HepG2 (cell line): ENCODE measurements around the gene AKTIP. TPM values are rescaled to one million over a fixed set of nuclear protein-coding genes. Genes with fewer than 3 reads are reported as not detected.

Experiments used
- AHR ChIP-seq: IDR thresholded peaks from 2 replicates; pipeline ENCODE4 v1.6.1; 2018; ENCODE audit warnings: missing genetic modification reagents, missing compliant biosample characterization
- GABPB1 ChIP-seq: IDR thresholded peaks from 2 replicates; pipeline ENCODE4 v1.6.1; 2016; ENCODE audit warnings: mild to moderate bottlenecking, missing genetic modification reagents, moderate library complexity, missing compliant biosample characterization
- GATAD2A ChIP-seq: IDR thresholded peaks from 2 replicates; pipeline ENCODE4 v1.6.1; 2016
- HMGA1 ChIP-seq: sonication (generic); formaldehyde crosslinking; conservative IDR thresholded peaks from 2 replicates; pipeline ENCODE4 v1.4.0; 2020; ENCODE audit warnings: missing genetic modification reagents
- HNF4A ChIP-seq: sonication (generic); formaldehyde crosslinking; IDR thresholded peaks from 2 replicates; pipeline ENCODE4 v1.4.0; 2020; ENCODE audit warnings: missing genetic modification reagents
- MYNN ChIP-seq: sonication (generic); formaldehyde crosslinking; IDR thresholded peaks from 2 replicates; pipeline ENCODE4 v1.4.0; 2020; ENCODE audit warnings: mild to moderate bottlenecking, low read depth, missing genetic modification reagents
- NFATC3 ChIP-seq: sonication (generic); formaldehyde crosslinking; IDR thresholded peaks from 2 replicates; pipeline ENCODE4 v1.5.1; 2020; ENCODE audit warnings: mild to moderate bottlenecking, missing genetic modification reagents
- POLR2G ChIP-seq: fragments of 200-400 bp; formaldehyde crosslinking; IDR thresholded peaks from 2 replicates; pipeline ENCODE4 v1.6.1; 2018; ENCODE audit warnings: mild to moderate bottlenecking, low read depth, low read length, moderate library complexity
- PRPF4 ChIP-seq: fragments of 200-400 bp; formaldehyde crosslinking; IDR thresholded peaks from 2 replicates; pipeline ENCODE4 v1.6.1; 2016; ENCODE audit warnings: low read length, low read depth; ENCODE audit not compliant: poor library complexity, severe bottlenecking
- SOX6 ChIP-seq, 2 experiments: fragments of 450-650 bp in 1 of 2; sonication (generic) in 1 of 2; formaldehyde crosslinking in 1 of 2; IDR thresholded peaks; 2 replicates each; pipeline versions ENCODE4 v1.4.0 to v1.6.1; 2017 to 2020; ENCODE audit warnings: antibody characterized with exemption in 1 of 2, mild to moderate bottlenecking in 1 of 2, missing genetic modification reagents in 1 of 2
- TCF12 ChIP-seq, 2 experiments: fragments of 450-650 bp in 1 of 2; sonication (generic) in 1 of 2; formaldehyde crosslinking in 1 of 2; IDR thresholded peaks; 2 replicates each; pipeline versions ENCODE4 v1.6.1 to v1.8.0; 2017 to 2022; ENCODE audit warnings: antibody characterized with exemption in 1 of 2, mild to moderate bottlenecking in 1 of 2, missing genetic modification reagents in 1 of 2, moderate library complexity in 1 of 2
- WIZ ChIP-seq: sonication (generic); formaldehyde crosslinking; IDR thresholded peaks from 2 replicates; pipeline ENCODE4 v1.5.1; 2020; ENCODE audit warnings: mild to moderate bottlenecking, missing genetic modification reagents
- ZFP1 ChIP-seq: IDR thresholded peaks from 2 replicates; pipeline ENCODE4 v1.6.1; 2016
- ZNF224 ChIP-seq: sonication (generic); formaldehyde crosslinking; IDR thresholded peaks from 2 replicates; pipeline ENCODE4 v1.5.0; 2020; ENCODE audit warnings: mild to moderate bottlenecking, missing genetic modification reagents
- ZNF230 ChIP-seq: sonication (generic); formaldehyde crosslinking; IDR thresholded peaks from 2 replicates; pipeline ENCODE4 v1.4.0; 2020; ENCODE audit warnings: mild to moderate bottlenecking, missing genetic modification reagents
- ZNF264 ChIP-seq: sonication (generic); formaldehyde crosslinking; IDR thresholded peaks from 2 replicates; pipeline ENCODE4 v1.4.0; 2020; ENCODE audit warnings: missing genetic modification reagents
- ZNF335 ChIP-seq: sonication (generic); formaldehyde crosslinking; IDR thresholded peaks from 2 replicates; pipeline ENCODE4 v1.4.0; 2020; ENCODE audit warnings: missing genetic modification reagents
- ZNF33A ChIP-seq: sonication (generic); formaldehyde crosslinking; IDR thresholded peaks from 2 replicates; pipeline ENCODE4 v1.5.1; 2020; ENCODE audit warnings: missing genetic modification reagents, mild to moderate bottlenecking, moderate library complexity, borderline replicate concordance
- ZNF550 ChIP-seq: sonication (generic); formaldehyde crosslinking; IDR thresholded peaks from 2 replicates; pipeline ENCODE4 v1.4.0; 2020; ENCODE audit warnings: mild to moderate bottlenecking, missing genetic modification reagents, borderline replicate concordance
- ZNF746 ChIP-seq: sonication (generic); formaldehyde crosslinking; IDR thresholded peaks from 2 replicates; pipeline ENCODE4 v1.8.0; 2022; ENCODE audit warnings: mild to moderate bottlenecking, missing genetic modification reagents
- ZNF747 ChIP-seq: sonication (generic); formaldehyde crosslinking; IDR thresholded peaks from 2 replicates; pipeline ENCODE4 v1.8.1; 2023; ENCODE audit warnings: missing genetic modification reagents, mild to moderate bottlenecking, borderline replicate concordance
- ZNF878 ChIP-seq: sonication (generic); formaldehyde crosslinking; IDR thresholded peaks from 2 replicates; pipeline ENCODE4 v1.8.1; 2023; ENCODE audit warnings: mild to moderate bottlenecking, missing genetic modification reagents, moderate library complexity
- polyA plus RNA-seq, 8 experiments: library from polyadenylated mRNA; depleted of rRNA in 3 of 8; stranded (reverse) in 7 of 8; unstranded in 1 of 8; fragments of >200 nt; fragmentation: Illumina TruSeq in 4 of 8; extraction: Trizol in 4 of 8; gene quantifications; 2 replicates each; pipeline versions ENCODE4 v1.2.1 to v1.2.3, GENCODE V29; 2011 to 2016; ENCODE audit warnings: low read depth in 4 of 8, missing spikeins in 1 of 8, mixed read lengths in 1 of 8; ENCODE audit not compliant: insufficient read depth in 1 of 8
- total RNA-seq, 5 experiments: library from RNA; depleted of rRNA; stranded (reverse); fragments of >200 nt; fragmentation: Illumina TruSeq; extraction: Trizol; gene quantifications; 2 replicates each; pipeline ENCODE4 v1.2.3, GENCODE V29; 2016; ENCODE audit warnings: low read depth in 1 of 5
- TF ChIP-seq, protein P1 (sequence below): sonication (generic); formaldehyde crosslinking; IDR thresholded peaks from 2 replicates; pipeline ENCODE4 v1.9.0; 2022; ENCODE audit warnings: low read depth, missing genetic modification reagents
- TF ChIP-seq, protein P2 (sequence below): sonication (generic); formaldehyde crosslinking; IDR thresholded peaks from 2 replicates; pipeline ENCODE4 v1.8.0; 2022; ENCODE audit warnings: mild to moderate bottlenecking, missing genetic modification reagents, moderate library complexity
- TF ChIP-seq, protein P3 (sequence below): sonication (generic); formaldehyde crosslinking; IDR thresholded peaks from 2 replicates; pipeline ENCODE4 v1.4.0; 2020; ENCODE audit warnings: mild to moderate bottlenecking, missing genetic modification reagents

AKTIP gene
- total and polyA plus RNA-seq, 2 of the 13 experiments (the other 11 are each of a cell fraction or from before 2014, with no cell fraction given), result 28.8 to 49.0 TPM

DNA sequence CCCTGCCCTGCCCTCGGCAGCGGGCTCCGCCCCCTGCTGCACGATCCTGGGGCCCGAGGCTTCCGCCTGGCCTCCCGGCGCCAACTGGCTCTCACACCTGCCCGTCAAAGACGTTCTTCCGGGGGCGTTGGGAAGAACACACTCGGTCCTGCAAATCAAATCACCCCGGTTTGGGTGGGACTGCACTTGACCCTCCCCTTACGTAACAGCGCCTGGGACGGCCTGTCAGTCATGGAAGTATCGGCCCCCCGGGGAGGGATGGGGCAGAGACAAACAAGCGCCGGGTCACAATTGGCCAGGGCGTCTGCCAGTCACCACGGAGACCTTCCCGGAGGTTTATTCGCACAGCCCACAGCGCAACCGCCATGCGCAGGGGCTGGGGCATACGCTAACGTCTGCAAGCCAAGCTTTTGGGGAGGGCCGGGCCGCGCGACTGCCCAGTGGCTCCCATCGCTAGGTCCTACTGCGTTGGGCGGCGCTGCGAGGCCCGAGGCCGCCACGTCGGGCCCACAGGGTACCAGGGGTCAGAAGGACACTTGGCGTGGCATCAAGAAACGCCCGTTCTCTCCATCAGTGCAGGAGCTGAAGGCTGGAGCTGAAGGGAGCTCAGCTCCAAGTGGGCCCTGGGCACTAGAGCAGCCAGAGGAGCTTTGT, 388 bp upstream of the AKTIP start (continued):
- TF ChIP-seq, protein P1, sequence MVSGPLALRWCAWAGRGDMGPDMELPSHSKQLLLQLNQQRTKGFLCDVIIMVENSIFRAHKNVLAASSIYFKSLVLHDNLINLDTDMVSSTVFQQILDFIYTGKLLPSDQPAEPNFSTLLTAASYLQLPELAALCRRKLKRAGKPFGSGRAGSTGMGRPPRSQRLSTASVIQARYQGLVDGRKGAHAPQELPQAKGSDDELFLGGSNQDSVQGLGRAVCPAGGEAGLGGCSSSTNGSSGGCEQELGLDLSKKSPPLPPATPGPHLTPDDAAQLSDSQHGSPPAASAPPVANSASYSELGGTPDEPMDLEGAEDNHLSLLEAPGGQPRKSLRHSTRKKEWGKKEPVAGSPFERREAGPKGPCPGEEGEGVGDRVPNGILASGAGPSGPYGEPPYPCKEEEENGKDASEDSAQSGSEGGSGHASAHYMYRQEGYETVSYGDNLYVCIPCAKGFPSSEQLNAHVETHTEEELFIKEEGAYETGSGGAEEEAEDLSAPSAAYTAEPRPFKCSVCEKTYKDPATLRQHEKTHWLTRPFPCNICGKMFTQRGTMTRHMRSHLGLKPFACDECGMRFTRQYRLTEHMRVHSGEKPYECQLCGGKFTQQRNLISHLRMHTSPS, result peak; percentile 85
- TF ChIP-seq SOX6 (IDR thresholded peaks at IDR 0.05), result no peak
- TF ChIP-seq SOX6 (CRISPR knock-in tag; IDR thresholded peaks at IDR 0.05), result peak; percentile 76
- peak; percentile 86 for TF ChIP-seq AHR (CRISPR knock-in tag)
- TF ChIP-seq, protein P2, sequence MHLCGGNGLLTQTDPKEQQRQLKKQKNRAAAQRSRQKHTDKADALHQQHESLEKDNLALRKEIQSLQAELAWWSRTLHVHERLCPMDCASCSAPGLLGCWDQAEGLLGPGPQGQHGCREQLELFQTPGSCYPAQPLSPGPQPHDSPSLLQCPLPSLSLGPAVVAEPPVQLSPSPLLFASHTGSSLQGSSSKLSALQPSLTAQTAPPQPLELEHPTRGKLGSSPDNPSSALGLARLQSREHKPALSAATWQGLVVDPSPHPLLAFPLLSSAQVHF (CRISPR knock-in tag), result peak; percentile 84; the same call in 1 of the 2 replicates
- peak; percentile 74 for TF ChIP-seq HNF4A (CRISPR knock-in tag)
- peak; percentile 84; the same call in 1 of the 2 replicates for TF ChIP-seq ZNF746
- TF ChIP-seq ZNF878 (CRISPR knock-in tag), result no peak
- 0 out of 2 replicates have a peak, but pooled peaks have one; percentile 55 for TF ChIP-seq ZNF264
- no peak for TF ChIP-seq PRPF4
- TF ChIP-seq POLR2G, result peak; percentile 92
- peak; percentile 79 for TF ChIP-seq ZFP1 (CRISPR knock-in tag)
- peak; percentile 56; the same call in 1 of the 2 replicates for TF ChIP-seq ZNF550
- peak; percentile 74 for TF ChIP-seq GATAD2A (CRISPR knock-in tag)
- TF ChIP-seq HMGA1 (CRISPR knock-in tag), result no peak
- TF ChIP-seq ZNF230 (CRISPR knock-in tag), result no peak
- TF ChIP-seq TCF12 (IDR thresholded peaks at IDR 0.05), result no peak
- TF ChIP-seq TCF12 (CRISPR knock-in tag; IDR thresholded peaks at IDR 0.05), result no peak
- TF ChIP-seq NFATC3 (CRISPR knock-in tag), result no peak
- TF ChIP-seq GABPB1, result peak; percentile 94
- TF ChIP-seq ZNF747 (CRISPR knock-in tag), result peak; percentile 79
- TF ChIP-seq ZNF335 (CRISPR knock-in tag), result peak; percentile 89
- TF ChIP-seq ZNF224, result no peak; the same call in 1 of the 2 replicates
- TF ChIP-seq, protein P3, sequence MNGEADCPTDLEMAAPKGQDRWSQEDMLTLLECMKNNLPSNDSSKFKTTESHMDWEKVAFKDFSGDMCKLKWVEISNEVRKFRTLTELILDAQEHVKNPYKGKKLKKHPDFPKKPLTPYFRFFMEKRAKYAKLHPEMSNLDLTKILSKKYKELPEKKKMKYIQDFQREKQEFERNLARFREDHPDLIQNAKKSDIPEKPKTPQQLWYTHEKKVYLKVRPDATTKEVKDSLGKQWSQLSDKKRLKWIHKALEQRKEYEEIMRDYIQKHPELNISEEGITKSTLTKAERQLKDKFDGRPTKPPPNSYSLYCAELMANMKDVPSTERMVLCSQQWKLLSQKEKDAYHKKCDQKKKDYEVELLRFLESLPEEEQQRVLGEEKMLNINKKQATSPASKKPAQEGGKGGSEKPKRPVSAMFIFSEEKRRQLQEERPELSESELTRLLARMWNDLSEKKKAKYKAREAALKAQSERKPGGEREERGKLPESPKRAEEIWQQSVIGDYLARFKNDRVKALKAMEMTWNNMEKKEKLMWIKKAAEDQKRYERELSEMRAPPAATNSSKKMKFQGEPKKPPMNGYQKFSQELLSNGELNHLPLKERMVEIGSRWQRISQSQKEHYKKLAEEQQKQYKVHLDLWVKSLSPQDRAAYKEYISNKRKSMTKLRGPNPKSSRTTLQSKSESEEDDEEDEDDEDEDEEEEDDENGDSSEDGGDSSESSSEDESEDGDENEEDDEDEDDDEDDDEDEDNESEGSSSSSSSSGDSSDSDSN (CRISPR knock-in tag), result peak; percentile 80
- peak; percentile 63; the same call in 1 of the 2 replicates for TF ChIP-seq WIZ
- peak; percentile 82; the same call in 1 of the 2 replicates for TF ChIP-seq MYNN (CRISPR knock-in tag)
- no peak for TF ChIP-seq ZNF33A (CRISPR knock-in tag)
